ENCODE data around the gene MYO15A.

Gene MYO15A

GRCh38 chr17:18102640-18103039 lies 5.9 kb upstream of the MYO15A start:
- no peak for DNase-seq (ENCODE audit: low spot score)

- no peak for DNase-seq (ENCODE audit: low spot score)
These were observed 3.5 kb upstream of the MYO15A start for GRCh38 chr17:18105027-18105426.

DNA sequence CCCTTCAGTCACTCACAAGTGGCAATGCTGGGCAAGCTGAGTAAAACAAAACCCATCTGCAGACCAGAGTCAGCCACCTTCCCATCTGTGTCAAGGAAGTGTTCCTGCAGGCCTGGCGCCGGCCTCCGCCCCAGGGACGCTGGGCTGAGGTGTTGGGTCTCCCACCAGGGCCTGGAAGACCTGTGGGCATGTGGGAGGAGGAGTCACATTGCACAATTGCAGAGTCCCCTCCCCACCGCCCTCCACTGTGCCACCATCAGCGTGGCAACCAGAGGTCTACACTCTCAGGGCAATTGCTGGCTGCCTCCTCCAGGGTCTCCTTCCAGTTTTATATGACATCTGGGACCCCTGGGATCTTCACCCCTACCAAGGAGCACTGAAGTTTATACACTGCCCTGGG lies 3.0 kb upstream of the MYO15A start:
- DNase-seq (ENCODE audit: low spot score): no peak

DNA sequence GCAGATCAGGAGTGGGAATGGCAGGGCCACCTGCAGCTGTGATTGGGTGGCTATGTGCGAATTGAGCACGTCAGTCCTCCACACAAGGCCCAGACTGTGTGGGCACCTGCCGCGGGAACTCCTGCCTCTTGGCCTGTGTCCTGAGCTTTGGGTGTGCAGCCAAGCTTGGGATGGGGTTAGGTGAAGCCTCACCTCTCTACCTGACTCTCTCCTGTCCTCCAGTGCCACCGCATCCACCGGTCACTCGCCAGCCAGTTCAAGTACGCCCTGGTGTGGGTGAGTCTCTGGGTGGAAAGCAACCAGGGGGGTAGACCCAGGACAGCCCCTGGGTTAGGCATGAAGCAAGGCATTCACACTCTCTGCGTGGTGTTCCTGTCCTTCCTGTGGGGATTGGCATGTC lies 2.3 kb upstream of the MYO15A start:
- DNase-seq (ENCODE audit: low spot score): no peak

DNA sequence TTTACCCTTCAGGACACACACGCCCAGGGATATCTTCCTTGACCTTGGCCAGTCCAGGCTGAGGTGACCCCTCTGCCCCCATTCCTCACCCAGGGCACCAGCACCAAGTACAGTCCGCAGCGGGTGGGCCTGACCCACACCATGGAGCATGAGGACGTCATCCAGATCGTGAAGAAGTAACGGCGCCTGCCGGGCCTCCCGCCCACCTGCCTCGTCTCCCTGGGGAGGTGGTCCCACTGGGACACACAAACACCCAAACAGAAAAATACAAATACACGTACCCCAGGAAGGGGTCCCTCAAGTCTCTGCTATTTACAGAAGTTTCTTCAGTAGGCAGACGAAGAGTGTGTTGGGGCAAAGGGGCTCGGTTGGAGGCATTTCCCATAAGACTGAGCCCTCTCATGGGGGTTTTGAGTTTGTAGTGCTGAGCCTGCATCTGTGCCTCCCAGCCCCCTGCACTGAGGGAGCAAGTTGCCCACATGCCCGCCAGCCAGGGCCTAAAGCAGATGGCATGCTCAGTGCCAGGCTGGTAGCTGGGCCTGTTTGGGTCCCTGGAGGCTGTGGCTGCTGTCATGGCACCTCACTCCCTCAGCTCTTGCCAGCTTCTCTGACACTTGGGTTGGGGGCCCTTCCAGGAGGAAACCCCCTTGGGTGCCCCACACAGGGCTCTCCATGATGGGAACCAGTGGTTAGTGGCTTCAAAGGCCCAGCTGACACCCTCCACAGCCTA lies 1.3 kb upstream of the MYO15A start:
- no peak for DNase-seq (ENCODE audit: low spot score)

GRCh38 chr17:18107971-18108370 lies 585 bp upstream of the MYO15A start:
- DNase-seq (ENCODE audit: low spot score): no peak

DNA sequence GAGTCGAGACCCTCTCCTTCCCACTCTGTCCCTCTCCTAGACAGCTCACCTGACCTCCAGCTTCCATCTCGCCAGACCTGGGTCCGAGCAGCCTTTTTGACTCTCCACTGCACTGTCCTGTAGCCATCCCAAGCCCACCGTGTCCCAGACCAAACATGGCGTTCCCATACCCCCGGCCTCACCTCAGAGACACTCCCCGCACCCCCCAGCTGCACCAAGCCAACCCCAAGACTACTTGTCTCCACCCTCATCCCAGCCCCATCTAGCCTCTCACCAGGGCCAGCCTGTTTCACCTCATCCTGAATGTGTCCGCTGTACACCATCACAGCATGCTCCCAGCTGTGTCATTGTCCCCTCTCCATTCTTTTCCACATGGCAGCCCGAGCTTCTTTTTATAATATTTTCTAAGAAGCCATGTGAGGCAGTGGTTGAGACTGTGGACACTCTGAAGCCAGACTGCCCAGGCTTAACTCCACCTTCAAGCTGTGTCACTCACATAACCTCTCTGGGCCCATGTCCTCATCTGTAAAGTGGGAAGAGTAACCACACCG lies 1.5 kb downstream of the MYO15A start:
- DNase-seq (ENCODE audit: low spot score): no peak

DNA sequence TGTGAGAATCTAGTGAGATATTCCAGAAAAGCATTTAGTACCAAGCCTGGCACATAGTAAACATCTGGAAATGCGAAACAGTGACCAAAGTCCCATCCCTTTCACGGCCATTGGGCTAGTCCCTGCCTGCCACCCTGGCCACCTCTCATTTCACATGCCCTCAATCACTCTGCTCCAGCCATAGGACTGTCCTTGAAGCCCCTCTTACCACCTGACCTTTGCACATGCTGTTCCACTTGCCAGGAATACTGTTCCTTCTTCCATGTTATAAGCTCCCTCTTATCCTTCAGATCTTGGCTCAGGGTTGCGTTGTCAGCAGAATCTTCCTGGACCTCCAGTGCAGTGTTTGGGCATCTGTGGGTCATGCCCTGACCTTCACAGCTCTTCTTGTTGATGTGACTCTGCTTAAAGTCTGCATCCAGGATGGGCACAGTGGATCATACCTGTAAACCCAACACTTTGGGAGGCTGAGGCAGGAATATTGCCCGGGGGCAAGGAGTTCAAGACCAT lies 2.1 kb downstream of the MYO15A start:
- DNase-seq (ENCODE audit: low spot score): no peak

- no peak for DNase-seq (ENCODE audit: low spot score)
These were observed 2.9 kb downstream of the MYO15A start for GRCh38 chr17:18111330-18111971.

- DNase-seq (ENCODE audit: low spot score): no peak
These were observed 7.0 kb downstream of the MYO15A start for GRCh38 chr17:18115517-18115916.

DNA sequence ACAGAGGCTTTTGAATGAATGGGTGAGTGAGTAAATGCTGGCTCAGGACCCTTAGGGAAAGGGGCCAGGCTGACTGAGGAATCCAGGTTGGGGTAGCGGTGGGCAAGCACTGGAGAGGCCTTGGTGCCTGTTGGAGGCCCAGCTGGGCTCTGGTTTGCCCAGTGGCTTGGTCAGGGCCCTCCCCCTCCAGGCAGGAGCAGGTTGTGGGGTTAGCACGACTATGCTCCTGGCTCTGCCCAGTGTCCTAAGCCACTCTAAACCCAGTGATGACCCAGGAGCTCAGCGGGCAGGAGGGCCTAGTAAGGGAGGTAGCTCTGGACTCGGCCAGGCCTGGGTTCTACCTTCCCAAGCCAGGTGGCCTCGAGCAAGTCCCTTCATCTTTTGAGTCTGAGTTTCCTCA lies 7.5 kb downstream of the MYO15A start:
- DNase-seq (ENCODE audit: low spot score): no peak

- DNase-seq (ENCODE audit: low spot score): no peak
These were observed 9.0 kb downstream of the MYO15A start for GRCh38 chr17:18117533-18117932.

DNA sequence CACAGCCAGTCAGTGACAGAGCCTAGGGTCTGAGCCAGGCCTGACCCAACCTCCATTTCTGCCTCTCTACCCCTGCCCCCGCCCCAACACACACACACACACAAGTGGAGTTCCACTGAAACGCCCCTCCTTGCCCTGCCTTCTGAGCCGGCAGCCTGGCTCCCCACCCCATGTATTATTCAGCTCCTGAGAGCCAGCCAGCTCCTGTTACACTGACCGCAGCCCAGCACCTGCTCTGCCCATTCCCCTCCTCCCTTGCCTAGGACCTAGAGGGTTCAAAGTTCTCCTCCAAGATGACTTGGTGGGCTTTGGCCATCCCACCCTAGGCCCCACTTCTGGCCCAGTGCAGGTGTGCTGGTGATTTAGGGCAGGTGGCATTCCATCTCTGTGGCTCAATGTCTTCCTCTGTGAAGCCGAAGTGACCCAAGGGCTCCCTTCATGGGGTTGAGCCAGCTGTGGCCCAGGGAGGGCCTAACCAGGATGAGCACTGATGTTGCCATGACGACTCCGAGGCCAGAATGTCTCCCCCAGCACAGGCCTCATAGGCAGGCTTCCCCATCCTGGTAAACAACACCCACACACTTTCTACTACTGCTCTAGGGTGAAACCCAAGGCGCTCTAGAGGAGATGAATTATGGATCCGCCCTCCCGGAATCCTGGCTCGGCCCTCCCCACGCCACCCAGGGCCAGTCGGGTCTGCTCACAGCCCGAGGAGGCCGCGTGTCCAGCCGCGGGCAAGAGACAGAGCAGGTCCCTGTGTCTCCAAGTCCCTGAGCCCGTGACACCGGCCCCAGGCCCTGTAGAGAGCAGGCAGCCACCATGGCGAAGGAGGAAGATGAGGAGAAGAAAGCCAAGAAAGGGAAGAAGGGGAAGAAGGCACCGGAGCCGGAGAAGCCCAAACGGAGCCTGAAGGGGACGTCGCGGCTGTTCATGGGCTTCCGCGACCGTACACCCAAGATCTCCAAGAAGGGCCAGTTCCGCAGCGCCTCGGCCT lies 9.7 kb downstream of the MYO15A start:
- DNase-seq (ENCODE audit: low spot score): no peak

GRCh38 chr17:18119166-18119745 lies 10.7 kb downstream of the MYO15A start:
- no peak for DNase-seq (ENCODE audit: low spot score)

GRCh38 chr17:18119938-18120337 lies 11.4 kb downstream of the MYO15A start:
- DNase-seq (ENCODE audit: low spot score): no peak

- no peak for DNase-seq (ENCODE audit: low spot score)
These were observed 12.0 kb downstream of the MYO15A start for GRCh38 chr17:18120461-18121017.

DNA sequence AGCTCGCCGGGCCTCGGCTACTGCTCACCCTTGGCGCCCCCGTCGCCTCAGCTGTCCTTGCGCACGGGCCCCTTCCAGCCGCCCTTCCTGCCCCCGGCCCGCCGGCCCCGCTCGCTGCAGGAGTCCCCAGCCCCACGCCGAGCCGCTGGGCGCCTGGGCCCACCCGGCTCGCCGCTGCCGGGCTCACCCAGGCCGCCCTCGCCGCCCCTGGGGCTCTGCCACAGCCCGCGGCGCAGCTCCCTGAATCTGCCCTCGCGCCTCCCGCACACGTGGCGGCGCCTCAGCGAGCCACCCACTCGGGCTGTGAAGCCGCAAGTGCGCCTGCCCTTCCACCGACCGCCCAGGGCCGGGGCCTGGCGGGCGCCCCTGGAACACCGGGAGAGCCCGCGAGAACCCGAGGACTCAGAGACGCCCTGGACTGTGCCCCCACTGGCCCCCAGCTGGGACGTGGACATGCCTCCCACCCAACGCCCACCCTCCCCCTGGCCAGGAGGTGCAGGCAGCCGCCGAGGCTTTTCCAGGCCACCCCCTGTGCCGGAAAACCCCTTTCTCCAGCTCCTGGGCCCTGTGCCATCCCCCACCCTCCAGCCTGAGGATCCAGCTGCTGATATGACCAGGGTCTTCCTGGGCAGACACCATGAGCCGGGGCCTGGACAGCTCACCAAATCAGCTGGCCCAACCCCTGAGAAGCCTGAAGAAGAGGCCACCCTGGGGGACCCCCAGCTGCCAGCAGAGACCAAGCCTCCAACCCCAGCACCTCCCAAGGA lies 12.8 kb downstream of the MYO15A start:
- no peak for DNase-seq (ENCODE audit: low spot score)

DNA sequence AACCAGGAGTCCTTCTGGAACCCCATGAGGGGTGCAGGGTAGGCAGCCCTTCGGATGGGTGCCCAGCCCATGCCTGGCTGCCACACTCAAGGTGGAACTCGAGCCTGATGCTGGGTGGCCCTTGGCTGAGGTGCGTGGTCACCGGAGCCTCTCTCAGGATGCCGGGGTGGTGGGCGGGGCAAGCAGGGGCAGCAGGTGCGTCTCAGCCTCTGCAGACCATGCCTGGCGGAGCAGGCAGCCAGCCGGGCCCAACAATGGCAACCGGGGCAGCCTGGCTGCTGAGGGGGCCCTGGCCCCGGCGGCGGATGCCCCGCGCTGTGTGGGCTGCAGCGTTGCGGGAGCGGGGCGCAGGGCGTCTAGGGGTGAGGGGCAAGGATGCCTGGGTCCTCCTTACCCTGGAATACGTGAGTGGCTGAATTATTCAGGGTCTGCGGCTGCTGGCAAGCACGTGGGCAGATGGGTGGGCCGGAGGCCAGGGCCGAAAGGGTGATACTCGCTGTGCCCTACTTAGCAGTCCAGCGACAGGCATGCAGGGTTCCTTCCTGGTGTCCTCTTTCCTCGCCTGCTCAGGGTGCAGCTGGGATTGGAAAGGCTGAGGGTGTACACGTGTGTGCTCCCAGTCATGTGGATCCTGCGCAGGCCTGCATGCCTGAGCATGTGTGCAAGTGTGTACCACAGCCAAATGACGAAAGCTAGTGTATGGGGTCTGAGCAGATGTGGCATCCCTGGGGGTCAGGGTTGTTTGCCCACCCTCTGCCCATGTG lies 14.6 kb downstream of the MYO15A start:
- no peak for DNase-seq (ENCODE audit: low spot score)

DNA sequence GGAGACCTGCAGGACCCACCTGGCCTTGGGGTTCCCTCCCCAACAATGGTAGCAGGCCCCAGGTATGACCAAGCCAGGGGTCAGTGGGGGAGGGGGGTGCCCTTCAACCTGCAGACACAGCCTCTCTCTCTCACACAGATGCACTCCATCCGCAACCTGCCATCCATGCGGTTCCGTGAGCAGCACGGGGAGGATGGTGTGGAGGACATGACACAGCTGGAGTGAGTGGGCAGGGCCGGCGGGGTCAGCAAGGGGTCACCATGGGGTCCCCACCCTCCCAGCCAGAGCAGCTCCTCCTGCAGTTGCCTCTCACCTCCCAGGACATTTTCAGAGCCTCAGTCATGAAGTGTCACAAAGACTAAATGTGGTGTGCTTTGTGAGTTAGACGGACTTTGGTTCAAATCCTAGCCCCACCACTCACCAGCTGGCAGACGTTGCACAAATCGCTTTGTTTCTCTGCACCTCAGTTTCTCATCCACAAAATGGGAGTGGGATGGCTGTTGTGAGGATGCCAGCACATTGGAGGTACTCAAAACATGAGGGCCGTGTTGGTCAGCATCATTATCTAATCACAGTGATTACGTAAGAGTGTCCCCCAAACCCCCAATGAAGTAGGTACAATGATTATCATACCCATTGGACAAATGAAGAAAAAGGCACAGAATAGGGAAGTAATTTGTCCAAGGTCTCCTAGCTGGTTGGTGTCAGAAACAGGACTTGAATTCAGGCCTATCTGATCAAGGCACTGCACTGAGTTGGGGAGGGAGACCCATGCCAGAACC lies 16.0 kb downstream of the MYO15A start:
- DNase-seq (ENCODE audit: low spot score): no peak

Measured in AG20443 (cell line).